GM06990 (cell line): ENCODE measurements around the gene TMEM123.

Experiments
- DNase-seq: peaks from one replicate; pipeline ENCODE4 v3.0.0-alpha.2; 2011; ENCODE audit not compliant: insufficient read length; ENCODE audit errors: extremely low read depth
- H3K27me3 ChIP-seq: replicated peaks from 2 replicates; pipeline ENCODE4 v1.6.0; 2011; ENCODE audit warnings: low read length; ENCODE audit not compliant: control insufficient read depth, insufficient read depth
- H3K36me3 ChIP-seq: 2 replicates; pipeline ENCODE4 v1.5.1; 2011; ENCODE audit warnings: low read length; ENCODE audit not compliant: control insufficient read depth, insufficient read depth
- H3K4me3 ChIP-seq: replicated peaks from 2 replicates; pipeline ENCODE4 v1.5.1; 2011; ENCODE audit warnings: low read depth, mild to moderate bottlenecking, control low read depth, low read length
- CTCF ChIP-seq: IDR thresholded peaks from 2 replicates; pipeline ENCODE4 v1.5.1; 2011; ENCODE audit warnings: low read length, control low read depth, mild to moderate bottlenecking, inconsistent platforms; ENCODE audit not compliant: insufficient read depth, poor library complexity, severe bottlenecking

TMEM123 gene

GRCh38 chr11:102465696-102466095 is 13.1 kb upstream of the TMEM123 start:
- Histone ChIP-seq H3K36me3 (no peaks in the 10 kb centered on the region), H3K27me3 (no peaks in the 10 kb centered on the region), H3K4me3 (no peak overlapping the region)
- DNase-seq = no peak
- TF ChIP-seq CTCF = no peak

GRCh38 chr11:102464859-102465500 is 12.4 kb upstream of the TMEM123 start:
- no peaks in the 10 kb centered on the region for H3K36me3 ChIP-seq
- no peak for TF ChIP-seq CTCF
- H3K27me3 ChIP-seq = no peaks in the 10 kb centered on the region
- DNase-seq = no peak
- no peak overlapping the region for H3K4me3 ChIP-seq

- no peak for TF ChIP-seq CTCF
- Histone ChIP-seq H3K27me3 (no peaks in the 10 kb centered on the region), H3K4me3 (no peak overlapping the region), H3K36me3 (no peaks in the 10 kb centered on the region)
- DNase-seq = no peak
Measured at GRCh38 chr11:102464037-102464436, 11.5 kb upstream of the TMEM123 start.

- DNase-seq = no peak
- no peak for TF ChIP-seq CTCF
- H3K4me3 ChIP-seq = no peak overlapping the region
- H3K27me3 ChIP-seq = no peaks in the 10 kb centered on the region
- H3K36me3 ChIP-seq = no peaks in the 10 kb centered on the region
Measured at GRCh38 chr11:102462610-102463009, 10.0 kb upstream of the TMEM123 start.

- TF ChIP-seq CTCF = no peak
- no peaks in the 10 kb centered on the region for H3K27me3 ChIP-seq
- H3K36me3 ChIP-seq = no peaks in the 10 kb centered on the region
- no peak for DNase-seq
- H3K4me3 ChIP-seq = no peak overlapping the region
Measured at GRCh38 chr11:102459393-102459792, 6.8 kb upstream of the TMEM123 start.

- no peak for DNase-seq
- H3K4me3 ChIP-seq = no peak overlapping the region
- no peaks in the 10 kb centered on the region for H3K27me3 ChIP-seq
- TF ChIP-seq CTCF = no peak
- no peaks in the 10 kb centered on the region for H3K36me3 ChIP-seq
Measured at GRCh38 chr11:102458548-102458947, 6.0 kb upstream of the TMEM123 start.
